GM23338 (cell line): ENCODE data around the gene DCAF17. TPM values are rescaled to one million over a fixed set of nuclear protein-coding genes. Genes with fewer than 3 reads are reported as not detected.

Experiments
- ATAC-seq: fragments of 200-7000 bp; cut with Tn5 transposase; 3 replicates; pipeline ENCODE4 v1.9.1; 2020
- DNase-seq: peaks from one replicate; pipeline ENCODE4 v3.0.0-alpha.2; 2015; ENCODE audit warnings: low spot score
- H2AFZ ChIP-seq: fragments of 200-600 bp; sonication (generic); 2 replicates; pipeline ENCODE4 v1.8.0; 2016; ENCODE audit warnings: antibody characterized with exemption, mild to moderate bottlenecking, moderate library complexity
- H3F3A ChIP-seq: fragments of 200-600 bp; sonication (generic); replicated peaks from 2 replicates; pipeline ENCODE4 v1.8.0; 2017; ENCODE audit warnings: antibody characterized with exemption, mixed run types, low read depth
- H3K27ac ChIP-seq: fragments of 200-600 bp; sonication (generic); 2 replicates; pipeline ENCODE4 v1.6.1; 2016; ENCODE audit warnings: low read depth
- H3K27me3 ChIP-seq: fragments of 200-600 bp; sonication (generic); 2 replicates; pipeline ENCODE4 v1.8.0; 2016; ENCODE audit warnings: mild to moderate bottlenecking, mixed run types, moderate library complexity; ENCODE audit not compliant: insufficient read depth
- H3K36me3 ChIP-seq: fragments of 200-600 bp; sonication (generic); 2 replicates; pipeline ENCODE4 v1.8.0; 2016; ENCODE audit warnings: mild to moderate bottlenecking; ENCODE audit not compliant: insufficient read depth
- H3K4me1 ChIP-seq: fragments of 200-600 bp; sonication (generic); 2 replicates; pipeline ENCODE4 v1.8.0; 2016; ENCODE audit warnings: mild to moderate bottlenecking, moderate library complexity; ENCODE audit not compliant: insufficient read depth
- H3K4me2 ChIP-seq: fragments of 200-600 bp; sonication (generic); 2 replicates; pipeline ENCODE4 v1.7.1; 2017; ENCODE audit warnings: mixed run types
- H3K4me3 ChIP-seq: fragments of 200-600 bp; sonication (generic); 2 replicates; pipeline ENCODE4 v1.6.1; 2016; ENCODE audit warnings: mixed run types
- H3K79me2 ChIP-seq: fragments of 200-600 bp; sonication (generic); replicated peaks from 2 replicates; pipeline ENCODE4 v1.8.0; 2017; ENCODE audit warnings: mild to moderate bottlenecking; ENCODE audit not compliant: insufficient read depth
- H3K9me2 ChIP-seq: fragments of 200-600 bp; sonication (generic); 2 replicates; pipeline ENCODE4 v1.8.0; 2017; ENCODE audit not compliant: insufficient read depth
- H4K20me1 ChIP-seq: fragments of 200-600 bp; sonication (generic); replicated peaks from 2 replicates; pipeline ENCODE4 v1.8.0; 2017; ENCODE audit warnings: mild to moderate bottlenecking; ENCODE audit not compliant: insufficient read depth
- H3K27ac Mint-ChIP-seq: 2 replicates; pipeline ENCODE4 v1.8.0; 2020; ENCODE audit warnings: inconsistent platforms, mild to moderate bottlenecking, moderate library complexity, mixed read lengths
- H3K27me3 Mint-ChIP-seq: 3 replicates; pipeline ENCODE4 v1.8.0; 2022; ENCODE audit warnings: low read depth, mild to moderate bottlenecking, moderate library complexity, mixed read lengths, inconsistent platforms; ENCODE audit not compliant: insufficient read depth, poor library complexity
- H3K36me3 Mint-ChIP-seq: 3 replicates; pipeline ENCODE4 v1.8.0; 2021; ENCODE audit warnings: low read depth, mild to moderate bottlenecking, inconsistent platforms, moderate library complexity, mixed read lengths
- H3K4me1 Mint-ChIP-seq: 3 replicates; pipeline ENCODE4 v1.8.0; 2020; ENCODE audit warnings: mild to moderate bottlenecking, inconsistent platforms, mixed read lengths
- H3K4me3 Mint-ChIP-seq: 3 replicates; pipeline ENCODE4 v1.8.0; 2021; ENCODE audit warnings: moderate library complexity, mild to moderate bottlenecking, inconsistent platforms, mixed read lengths
- H3K9me3 Mint-ChIP-seq: 3 replicates; pipeline ENCODE4 v1.8.0; 2020; ENCODE audit warnings: moderate library complexity, mild to moderate bottlenecking, inconsistent platforms, mixed read lengths
- CREB1 ChIP-seq: fragments of 250-450 bp; sonication (Bioruptor Pico); IDR thresholded peaks from 2 replicates; pipeline ENCODE4 v1.5.0; 2020; ENCODE audit warnings: low read depth, mild to moderate bottlenecking, moderate library complexity
- CTCF ChIP-seq, 2 experiments: fragments of 200-600 bp in 1 of 2; sonication (generic) in 1 of 2; conservative IDR thresholded peaks; 2 replicates each; pipeline versions ENCODE4 v1.5.1 to v1.6.1; 2016 to 2017; ENCODE audit warnings: antibody characterized with exemption in 2 of 2, low read depth in 2 of 2, mild to moderate bottlenecking in 2 of 2, moderate library complexity in 1 of 2
- EZH2 ChIP-seq: fragments of 200-600 bp; sonication (generic); IDR thresholded peaks from one replicate; pipeline ENCODE4 v1.8.0; 2017; ENCODE audit warnings: antibody characterized with exemption, mild to moderate bottlenecking, low read depth; ENCODE audit not compliant: unreplicated experiment
- EZH2phosphoT487 ChIP-seq: fragments of 200-600 bp; sonication (generic); IDR thresholded peaks from one replicate; pipeline ENCODE4 v1.8.1; 2018; ENCODE audit warnings: antibody characterized with exemption; ENCODE audit not compliant: unreplicated experiment
- JUNB ChIP-seq: IDR thresholded peaks from one replicate; pipeline ENCODE4 v1.6.1; 2016; ENCODE audit warnings: antibody characterized with exemption; ENCODE audit not compliant: unreplicated experiment
- NANOG ChIP-seq: IDR thresholded peaks from 2 replicates; pipeline ENCODE4 v1.6.1; 2016; ENCODE audit warnings: antibody characterized with exemption, borderline replicate concordance
- POLR2AphosphoS5 ChIP-seq: IDR thresholded peaks from 2 replicates; pipeline ENCODE4 v1.6.1; 2016; ENCODE audit warnings: antibody characterized with exemption, low read depth
- REST ChIP-seq: IDR thresholded peaks from one replicate; pipeline ENCODE4 v1.6.1; 2018; ENCODE audit warnings: antibody characterized with exemption; ENCODE audit not compliant: unreplicated experiment
- STAT1 ChIP-seq: IDR thresholded peaks from one replicate; pipeline ENCODE4 v1.6.1; 2016; ENCODE audit warnings: antibody characterized with exemption; ENCODE audit not compliant: unreplicated experiment
- ZNF114 ChIP-seq: fragments of 250-450 bp; sonication (Bioruptor Pico); IDR thresholded peaks from 2 replicates; pipeline ENCODE4 v1.5.0; 2020; ENCODE audit warnings: mild to moderate bottlenecking, moderate library complexity
- ZNF331 ChIP-seq: fragments of 250-450 bp; sonication (Bioruptor Pico); IDR thresholded peaks from 2 replicates; pipeline ENCODE4 v1.5.0; 2020; ENCODE audit warnings: low read depth, mild to moderate bottlenecking, moderate library complexity
- ZNF462 ChIP-seq: fragments of 250-450 bp; sonication (Bioruptor Pico); IDR thresholded peaks from 2 replicates; pipeline ENCODE4 v1.5.0; 2020; ENCODE audit warnings: mild to moderate bottlenecking, moderate library complexity
- polyA plus RNA-seq: library from polyadenylated mRNA; unstranded; fragments of >200 nt; fragmentation: Nextera tagmentation; extraction: Ambion mirVana; gene quantifications from 2 replicates; pipeline ENCODE4 v1.2.1, GENCODE V29; 2016
- total RNA-seq: library from RNA; depleted of rRNA; stranded (reverse); fragments of >200 nt; shearing (Covaris generic); gene quantifications from 2 replicates; pipeline ENCODE4 v1.2.3, GENCODE V29; 2014
- TF ChIP-seq, protein P1 (sequence below): IDR thresholded peaks from 2 replicates; pipeline ENCODE4 v1.6.1; 2016; ENCODE audit warnings: antibody characterized with exemption

DCAF17 gene
- total and polyA plus RNA-seq, 2 experiments from 2014 or later: 11.0 to 37.3 TPM

DNA sequence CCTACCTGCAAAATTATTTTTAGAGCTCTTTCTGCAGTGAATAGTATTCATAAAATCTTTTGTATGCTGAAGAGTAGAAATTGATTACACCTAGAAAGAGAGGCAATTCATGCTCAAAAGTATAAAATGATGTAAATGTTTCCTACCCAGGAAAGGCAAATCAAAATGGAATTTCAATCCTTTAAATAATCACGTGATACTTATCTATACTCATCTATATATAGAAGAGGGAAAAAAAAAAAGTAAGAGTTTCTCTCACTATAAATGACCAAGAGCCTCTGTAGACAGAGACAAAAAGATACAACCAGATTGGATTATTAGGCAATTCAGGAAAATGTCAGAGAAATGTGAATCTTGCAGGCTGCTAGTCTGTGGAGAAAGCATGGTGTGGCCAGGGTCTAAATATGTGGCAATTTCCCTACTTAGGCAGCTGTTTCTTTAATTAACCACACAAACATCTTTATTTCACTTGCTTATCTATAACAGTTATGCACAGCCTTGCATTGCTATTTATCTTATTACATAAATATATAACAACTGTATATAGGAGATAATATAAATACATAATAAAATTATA lies 39.8 kb upstream of the DCAF17 start:
- TF ChIP-seq EZH2 (no peak), NANOG (no peak), STAT1 (no peak), JUNB (no peak), ZNF331 (no peak), ZNF462 (CRISPR knock-in tag) (no peak), CTCF (conservative IDR thresholded peaks at IDR 0.05; ENCODE audit: low read depth in 2 of 2) (no peak), REST (no peak), CREB1 (CRISPR knock-in tag) (no peak), POLR2AphosphoS5 (no peak), EZH2phosphoT487 (no peak), ZNF114 (CRISPR knock-in tag) (no peak)
- TF ChIP-seq, protein P1, sequence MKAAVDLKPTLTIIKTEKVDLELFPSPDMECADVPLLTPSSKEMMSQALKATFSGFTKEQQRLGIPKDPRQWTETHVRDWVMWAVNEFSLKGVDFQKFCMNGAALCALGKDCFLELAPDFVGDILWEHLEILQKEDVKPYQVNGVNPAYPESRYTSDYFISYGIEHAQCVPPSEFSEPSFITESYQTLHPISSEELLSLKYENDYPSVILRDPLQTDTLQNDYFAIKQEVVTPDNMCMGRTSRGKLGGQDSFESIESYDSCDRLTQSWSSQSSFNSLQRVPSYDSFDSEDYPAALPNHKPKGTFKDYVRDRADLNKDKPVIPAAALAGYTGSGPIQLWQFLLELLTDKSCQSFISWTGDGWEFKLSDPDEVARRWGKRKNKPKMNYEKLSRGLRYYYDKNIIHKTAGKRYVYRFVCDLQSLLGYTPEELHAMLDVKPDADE: no peak
- H3K9me3 Mint-ChIP-seq: peaks cover 4% of the 10 kb centered on the region; the same call in 2 of the 3 replicates
- H3K27me3 ChIP-seq: no peaks in the 10 kb centered on the region
- no peak overlapping the region for H2AFZ ChIP-seq
- peaks cover 45% of the 10 kb centered on the region for H3K79me2 ChIP-seq
- H3K27ac ChIP-seq: no peak overlapping the region
- H3K4me3 Mint-ChIP-seq: no peak overlapping the region
- H3K4me1 Mint-ChIP-seq: peaks cover 39% of the 10 kb centered on the region
- DNase-seq: no peak
- H3K4me2 ChIP-seq: no peak overlapping the region
- H3K36me3 ChIP-seq: no peaks in the 10 kb centered on the region
- H3F3A ChIP-seq: no peaks in the 10 kb centered on the region
- no peak for ATAC-seq
- no peak overlapping the region for H3K4me3 ChIP-seq
- no peaks in the 10 kb centered on the region for H3K9me2 ChIP-seq
- H3K27me3 Mint-ChIP-seq: no peaks in the 10 kb centered on the region
- H3K4me1 ChIP-seq: peaks cover 29% of the 10 kb centered on the region
- H4K20me1 ChIP-seq: no peaks in the 10 kb centered on the region
- H3K27ac Mint-ChIP-seq: peak overlapping the region; percentile 19
- peaks cover 5% of the 10 kb centered on the region; the same call in 1 of the 3 replicates for H3K36me3 Mint-ChIP-seq
